ENCODE measurements around the gene PIP5K1B.

The PIP5K1B gene

DNA sequence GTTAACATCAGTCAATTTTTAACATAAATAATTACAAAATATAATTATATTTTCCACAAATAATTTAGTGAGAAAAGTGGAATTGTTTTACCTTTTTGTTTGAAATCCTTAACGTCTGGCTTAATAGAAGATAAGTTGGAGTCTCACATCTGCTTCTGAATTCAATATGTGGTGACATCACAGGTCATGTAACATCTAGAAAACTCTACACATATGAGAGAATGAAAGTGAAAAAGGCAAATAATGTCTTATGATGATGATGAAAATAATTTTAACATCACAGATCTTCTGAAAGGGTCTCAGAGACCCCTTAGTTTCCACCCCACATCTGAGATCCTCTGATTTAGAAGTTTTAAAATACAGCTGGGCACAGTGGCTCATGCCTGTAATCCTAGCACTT lies 227.4 kb downstream of the PIP5K1B start:
- Histone ChIP-seq H3K27ac (ENCODE audit: low read length) (no peak overlapping the region), H3K9ac (ENCODE audit: low read depth, low read length) (no peak overlapping the region), H3K4me1 (ENCODE audit: insufficient read depth, low read length) (peaks cover 10% of the 10 kb centered on the region), H3K79me2 (ENCODE audit: insufficient read depth, low read length) (no peaks in the 10 kb centered on the region), H3K36me3 (ENCODE audit: insufficient read depth, low read length) (no peaks in the 10 kb centered on the region), H3K9me3 (ENCODE audit: insufficient read depth, low read length, severe bottlenecking) (no peaks in the 10 kb centered on the region), H3K4me3 (ENCODE audit: low read depth in 1 of 2, low read length in 2 of 2) (no peak overlapping the region), H3K4me2 (ENCODE audit: insufficient read depth, low read length) (no peak overlapping the region), H2AFZ (ENCODE audit: low read depth, low read length) (no peak overlapping the region), H4K20me1 (ENCODE audit: insufficient read depth, low read length) (no peaks in the 10 kb centered on the region), H3K27me3 (ENCODE audit: insufficient read depth, low read length, poor library complexity) (peaks cover 2% of the 10 kb centered on the region)
- no peak for ATAC-seq (ENCODE audit: insufficient read depth, low read depth)
- no peak for DNase-seq
- no peak for TF ChIP-seq EZH2 (IDR thresholded peaks at IDR 0.05; ENCODE audit: borderline replicate concordance, low read depth, low read length, severe bottlenecking)
- TF ChIP-seq, protein P1, sequence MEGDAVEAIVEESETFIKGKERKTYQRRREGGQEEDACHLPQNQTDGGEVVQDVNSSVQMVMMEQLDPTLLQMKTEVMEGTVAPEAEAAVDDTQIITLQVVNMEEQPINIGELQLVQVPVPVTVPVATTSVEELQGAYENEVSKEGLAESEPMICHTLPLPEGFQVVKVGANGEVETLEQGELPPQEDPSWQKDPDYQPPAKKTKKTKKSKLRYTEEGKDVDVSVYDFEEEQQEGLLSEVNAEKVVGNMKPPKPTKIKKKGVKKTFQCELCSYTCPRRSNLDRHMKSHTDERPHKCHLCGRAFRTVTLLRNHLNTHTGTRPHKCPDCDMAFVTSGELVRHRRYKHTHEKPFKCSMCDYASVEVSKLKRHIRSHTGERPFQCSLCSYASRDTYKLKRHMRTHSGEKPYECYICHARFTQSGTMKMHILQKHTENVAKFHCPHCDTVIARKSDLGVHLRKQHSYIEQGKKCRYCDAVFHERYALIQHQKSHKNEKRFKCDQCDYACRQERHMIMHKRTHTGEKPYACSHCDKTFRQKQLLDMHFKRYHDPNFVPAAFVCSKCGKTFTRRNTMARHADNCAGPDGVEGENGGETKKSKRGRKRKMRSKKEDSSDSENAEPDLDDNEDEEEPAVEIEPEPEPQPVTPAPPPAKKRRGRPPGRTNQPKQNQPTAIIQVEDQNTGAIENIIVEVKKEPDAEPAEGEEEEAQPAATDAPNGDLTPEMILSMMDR (IDR thresholded peaks at IDR 0.05; ENCODE audit: borderline replicate concordance, extremely low read depth, low read length, poor library complexity, severe bottlenecking) = no peak

DNA sequence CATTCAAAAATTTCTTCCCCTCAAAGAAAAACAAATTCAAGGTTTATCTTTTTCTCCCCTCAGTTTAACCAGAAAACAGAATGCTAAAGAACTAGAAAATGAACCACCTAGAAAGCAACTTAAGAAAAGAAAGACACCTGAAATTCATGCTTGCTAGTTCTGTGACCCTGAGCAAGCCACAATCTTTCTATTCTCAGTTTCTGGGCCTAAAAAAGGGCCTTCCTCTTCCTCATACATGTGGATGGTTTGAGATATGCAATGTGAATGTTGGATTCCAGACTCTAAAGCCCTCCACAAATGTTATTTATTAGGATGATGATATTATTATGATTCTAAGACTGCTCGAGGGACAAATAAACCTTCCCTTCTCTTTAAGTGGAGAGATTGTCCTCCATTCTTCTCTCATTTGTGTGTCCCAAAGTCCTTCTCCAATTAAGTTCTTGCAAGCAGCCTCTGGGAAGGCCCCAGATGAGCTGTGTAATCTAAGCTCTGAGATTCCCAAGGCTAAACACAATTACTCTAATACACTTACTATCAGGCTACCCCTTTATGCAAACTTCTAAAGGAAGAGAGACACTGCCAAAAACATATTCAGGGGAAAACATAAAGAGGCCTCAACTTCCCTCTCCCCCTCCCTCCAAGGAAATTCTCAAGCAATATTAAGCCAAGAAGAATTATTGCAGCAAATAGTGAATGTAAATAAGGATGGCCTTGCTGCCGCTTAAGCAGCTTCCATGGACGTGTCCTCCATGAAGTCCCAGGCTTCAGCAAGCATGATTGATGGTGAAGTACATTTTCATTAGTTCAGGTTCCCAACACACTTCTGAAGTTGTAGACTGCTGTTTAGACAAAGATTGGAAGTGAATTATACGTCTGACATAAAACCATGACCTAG lies 228.6 kb downstream of the PIP5K1B start:
- H3K9ac ChIP-seq (ENCODE audit: low read depth, low read length) = no peak overlapping the region
- H3K36me3 ChIP-seq (ENCODE audit: insufficient read depth, low read length) = no peaks in the 10 kb centered on the region
- no peaks in the 10 kb centered on the region for H3K9me3 ChIP-seq (ENCODE audit: insufficient read depth, low read length, severe bottlenecking)
- TF ChIP-seq, protein P1 (IDR thresholded peaks at IDR 0.05; ENCODE audit: borderline replicate concordance, extremely low read depth, low read length, poor library complexity, severe bottlenecking) = no peak
- no peak for TF ChIP-seq EZH2 (IDR thresholded peaks at IDR 0.05; ENCODE audit: borderline replicate concordance, low read depth, low read length, severe bottlenecking)
- no peaks in the 10 kb centered on the region for H4K20me1 ChIP-seq (ENCODE audit: insufficient read depth, low read length)
- ATAC-seq (ENCODE audit: insufficient read depth, low read depth) (no peak), DNase-seq (no peak)
- H2AFZ ChIP-seq (ENCODE audit: low read depth, low read length) = no peak overlapping the region
- no peak overlapping the region for H3K4me3 ChIP-seq (ENCODE audit: low read depth in 1 of 2, low read length in 2 of 2)
- H3K4me1 ChIP-seq (ENCODE audit: insufficient read depth, low read length) = peaks cover 10% of the 10 kb centered on the region
- no peaks in the 10 kb centered on the region for H3K79me2 ChIP-seq (ENCODE audit: insufficient read depth, low read length)
- H3K4me2 ChIP-seq (ENCODE audit: insufficient read depth, low read length) = no peak overlapping the region
- peaks cover 2% of the 10 kb centered on the region for H3K27me3 ChIP-seq (ENCODE audit: insufficient read depth, low read length, poor library complexity)
- no peak overlapping the region for H3K27ac ChIP-seq (ENCODE audit: low read length)

DNA sequence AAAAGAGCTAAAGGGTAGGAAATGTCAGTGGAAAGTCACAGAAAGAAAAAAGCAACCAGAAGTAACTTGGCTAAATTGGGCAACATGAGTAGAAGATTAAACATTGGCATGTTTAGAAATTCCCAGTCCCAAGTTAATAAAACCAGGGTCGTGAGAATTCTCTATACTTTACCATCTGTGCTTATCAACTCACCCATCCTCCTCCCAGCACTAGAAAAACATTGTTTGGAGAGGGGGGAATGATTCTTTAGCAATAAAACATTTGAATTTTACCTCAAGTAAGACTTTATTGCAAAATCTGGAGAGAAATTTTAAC lies 229.2 kb downstream of the PIP5K1B start:
- no peak overlapping the region for H3K4me3 ChIP-seq (ENCODE audit: low read depth in 1 of 2, low read length in 2 of 2)
- H3K79me2 ChIP-seq (ENCODE audit: insufficient read depth, low read length) = no peaks in the 10 kb centered on the region
- H3K9ac ChIP-seq (ENCODE audit: low read depth, low read length) = no peak overlapping the region
- no peak overlapping the region for H3K27ac ChIP-seq (ENCODE audit: low read length)
- H3K4me2 ChIP-seq (ENCODE audit: insufficient read depth, low read length) = no peak overlapping the region
- peaks cover 2% of the 10 kb centered on the region for H3K27me3 ChIP-seq (ENCODE audit: insufficient read depth, low read length, poor library complexity)
- no peak for DNase-seq
- no peaks in the 10 kb centered on the region for H4K20me1 ChIP-seq (ENCODE audit: insufficient read depth, low read length)
- no peak overlapping the region for H2AFZ ChIP-seq (ENCODE audit: low read depth, low read length)
- ATAC-seq (ENCODE audit: insufficient read depth, low read depth) = no peak
- no peaks in the 10 kb centered on the region for H3K36me3 ChIP-seq (ENCODE audit: insufficient read depth, low read length)
- H3K9me3 ChIP-seq (ENCODE audit: insufficient read depth, low read length, severe bottlenecking) = no peaks in the 10 kb centered on the region
- TF ChIP-seq EZH2 (IDR thresholded peaks at IDR 0.05; ENCODE audit: borderline replicate concordance, low read depth, low read length, severe bottlenecking) = no peak
- TF ChIP-seq, protein P1 (IDR thresholded peaks at IDR 0.05; ENCODE audit: borderline replicate concordance, extremely low read depth, low read length, poor library complexity, severe bottlenecking) = no peak
- peaks cover 10% of the 10 kb centered on the region for H3K4me1 ChIP-seq (ENCODE audit: insufficient read depth, low read length)
